GOT3 (cell line): ENCODE data around the gene FBXL16.
A peak's percentile ranks its signal among the peaks of the same experiment; 100 is the strongest.

ENCODE experiments used
- DNase-seq: peaks from one replicate; lab custom pipeline; 2025; ENCODE audit warnings: mixed read lengths; lab: John Stamatoyannopoulos, UW

Gene FBXL16

DNA sequence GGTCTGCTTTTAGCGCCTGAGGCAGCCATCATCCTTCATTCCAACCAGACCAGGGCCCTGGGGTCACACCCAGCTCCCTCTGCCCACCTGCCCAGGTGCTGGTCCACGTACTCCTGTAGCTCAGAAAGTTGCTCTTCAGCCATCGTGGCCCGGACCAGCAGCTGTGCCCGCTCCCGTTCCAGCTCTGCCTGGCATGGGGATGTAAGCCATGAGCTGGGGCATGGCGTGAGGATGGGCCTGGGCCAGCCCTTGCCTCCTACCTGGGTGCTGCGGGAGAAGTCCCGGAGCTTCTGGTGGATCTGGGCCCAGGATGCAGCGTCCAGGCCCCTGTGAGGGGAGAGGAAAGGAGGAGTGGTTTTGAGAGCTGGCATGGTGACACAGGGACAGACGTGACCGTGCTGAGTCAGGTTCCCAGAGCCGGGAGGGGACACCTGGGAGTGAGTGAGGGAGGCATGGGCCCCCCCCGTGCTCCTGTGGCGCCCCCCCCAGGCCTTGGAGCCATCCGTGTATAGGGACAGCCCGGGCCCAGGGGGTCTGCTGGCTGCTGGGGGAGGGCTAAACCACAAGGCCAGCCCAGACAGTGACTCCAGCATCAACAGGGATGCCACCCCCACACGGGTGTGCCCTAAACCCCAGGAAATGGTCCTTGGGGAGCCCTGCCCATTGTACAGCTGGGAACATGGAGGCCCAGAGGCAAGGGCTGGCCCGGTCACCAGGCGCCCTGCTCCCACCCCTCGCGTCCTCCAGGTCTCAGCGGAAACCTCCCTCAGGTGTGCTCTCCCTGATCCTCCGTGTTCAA lies 17.4 kb upstream of the FBXL16 start:
- DNase-seq = no peak

DNA sequence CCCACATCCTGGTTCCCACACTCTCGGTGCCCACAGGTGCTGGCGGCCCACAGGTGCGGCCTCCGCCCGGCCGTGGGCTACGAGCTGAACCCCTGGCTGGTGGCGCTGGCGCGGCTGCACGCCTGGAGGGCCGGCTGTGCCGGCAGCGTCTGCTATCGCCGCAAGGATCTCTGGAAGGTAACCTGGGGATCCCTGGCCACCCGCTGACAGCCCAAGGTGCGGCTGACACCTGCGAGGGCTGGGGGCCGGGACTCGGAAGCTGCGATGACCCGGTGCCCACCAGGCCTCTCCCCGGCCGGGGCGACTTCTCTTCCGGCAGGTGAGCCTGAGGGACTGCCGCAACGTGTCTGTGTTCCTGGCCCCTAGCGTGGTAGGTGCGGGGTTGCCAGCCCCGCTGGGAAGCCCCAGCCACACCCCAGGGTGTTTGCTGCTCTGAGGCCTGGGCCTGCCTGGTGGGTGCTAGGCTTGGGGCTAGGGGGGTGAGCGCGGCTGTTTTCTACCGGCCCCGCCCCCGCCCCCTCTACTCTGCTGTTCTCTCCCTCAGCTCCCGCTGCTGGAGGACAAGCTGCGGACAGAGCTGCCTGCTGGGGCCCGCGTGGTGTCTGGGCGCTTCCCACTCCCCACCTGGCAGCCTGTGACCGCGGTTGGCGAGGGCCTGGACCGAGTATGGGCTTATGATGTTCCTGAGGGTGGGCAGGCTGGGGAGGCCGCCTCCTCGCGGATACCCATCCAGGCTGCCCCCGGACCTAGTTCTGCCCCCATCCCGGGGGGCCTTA lies 16.4 kb upstream of the FBXL16 start:
- DNase-seq = no peak

DNA sequence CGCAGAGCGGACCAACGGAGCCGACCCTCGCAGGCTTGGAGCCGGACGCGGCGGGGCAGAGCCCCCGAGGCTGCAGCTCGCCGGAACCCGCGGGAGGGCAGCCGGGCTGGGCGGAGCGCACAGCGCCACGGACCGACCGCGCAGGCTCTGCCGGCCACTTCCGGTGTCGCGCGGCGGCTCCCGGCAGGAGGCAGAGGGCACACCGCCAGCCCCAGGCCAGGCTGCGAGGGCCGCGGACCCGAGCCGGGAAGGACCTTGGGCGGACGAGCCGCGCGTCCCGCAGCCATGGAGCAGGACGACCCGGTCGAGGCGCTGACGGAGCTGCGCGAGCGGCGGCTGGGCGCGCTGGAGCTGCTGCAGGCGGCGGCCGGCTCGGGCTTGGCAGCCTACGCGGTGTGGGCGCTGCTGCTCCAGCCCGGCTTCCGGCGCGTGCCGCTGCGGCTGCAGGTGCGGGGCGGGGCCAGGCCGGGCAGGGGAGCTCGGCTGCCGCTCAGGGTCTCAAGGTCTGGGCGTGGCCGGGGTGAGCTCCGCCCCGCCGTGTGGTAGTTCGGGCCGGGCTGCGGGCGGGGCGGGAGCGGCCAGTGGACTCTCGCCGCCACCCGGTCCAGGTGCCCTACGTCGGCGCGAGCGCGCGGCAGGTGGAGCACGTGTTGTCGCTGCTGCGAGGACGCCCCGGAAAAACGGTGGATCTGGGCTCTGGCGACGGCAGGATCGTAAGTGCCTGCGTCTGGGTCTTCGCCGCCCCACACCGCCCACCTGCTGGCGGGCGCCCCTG lies 15.6 kb upstream of the FBXL16 start, which contains the start of gene ANTKMT:
Gene ANTKMT (plus strand): TSS at position 157 of the 775 bp plus-strand sequence. CDS start 129 bp downstream, at position 286.
- DNase-seq = peak; percentile 44

DNA sequence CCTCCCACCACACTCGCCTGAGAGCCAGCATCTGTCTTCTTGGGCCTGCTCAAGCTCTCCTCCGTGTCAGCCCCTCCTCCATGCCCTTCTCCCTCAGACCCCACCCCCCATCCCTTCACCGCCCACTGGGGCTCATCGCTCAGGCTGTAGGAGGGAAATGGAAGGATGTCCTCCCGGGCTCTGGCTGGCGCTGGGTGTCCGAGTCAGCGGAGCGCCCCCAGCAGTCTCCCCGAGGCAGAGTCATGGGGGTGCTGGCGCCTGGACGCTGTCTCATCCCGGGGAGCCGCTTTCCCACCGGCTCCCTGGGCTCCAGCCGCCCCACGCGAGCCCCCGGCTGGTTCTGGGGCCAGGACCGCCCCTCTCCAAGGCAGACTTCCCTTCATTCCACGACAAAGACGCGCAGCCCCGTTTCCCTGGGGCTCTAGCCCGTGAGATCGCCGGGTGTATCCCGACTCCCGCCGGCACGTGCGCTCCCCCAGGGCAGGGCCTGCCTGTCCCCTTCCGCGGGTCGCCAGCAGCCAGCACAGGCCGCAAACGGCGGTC lies 14.9 kb upstream of the FBXL16 start:
- no peak for DNase-seq

DNA sequence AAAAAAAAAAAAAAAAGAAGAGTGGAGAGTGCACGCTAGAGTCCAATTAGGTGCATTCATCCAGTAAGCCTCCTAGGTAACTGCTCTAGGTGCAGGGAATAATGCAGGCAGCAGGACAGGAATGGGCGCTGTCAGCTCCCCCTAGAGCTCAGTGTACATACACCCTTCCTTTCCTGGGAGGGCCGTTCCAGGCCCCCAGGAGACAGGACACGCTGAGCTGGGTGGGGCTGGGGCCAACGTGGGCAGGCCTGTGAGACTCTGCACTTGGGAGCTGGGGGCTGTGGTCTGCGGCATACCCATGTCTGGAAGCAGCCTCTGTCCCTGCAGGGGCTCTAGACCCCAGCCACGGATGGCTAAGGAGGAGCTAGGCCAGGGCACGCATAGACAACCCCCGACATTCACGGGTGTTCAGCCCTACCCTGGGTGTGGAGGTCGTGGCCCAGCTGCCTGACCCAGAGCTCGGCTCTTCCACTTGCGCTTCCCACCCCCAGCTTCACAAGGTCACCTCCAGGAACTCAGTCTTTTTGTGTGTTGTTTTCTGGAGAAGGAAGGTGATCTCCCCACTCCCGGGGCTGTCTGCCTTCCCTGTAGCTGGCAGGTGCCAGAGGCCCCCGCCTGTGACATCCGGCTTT lies 14.3 kb upstream of the FBXL16 start:
- no peak for DNase-seq

DNA sequence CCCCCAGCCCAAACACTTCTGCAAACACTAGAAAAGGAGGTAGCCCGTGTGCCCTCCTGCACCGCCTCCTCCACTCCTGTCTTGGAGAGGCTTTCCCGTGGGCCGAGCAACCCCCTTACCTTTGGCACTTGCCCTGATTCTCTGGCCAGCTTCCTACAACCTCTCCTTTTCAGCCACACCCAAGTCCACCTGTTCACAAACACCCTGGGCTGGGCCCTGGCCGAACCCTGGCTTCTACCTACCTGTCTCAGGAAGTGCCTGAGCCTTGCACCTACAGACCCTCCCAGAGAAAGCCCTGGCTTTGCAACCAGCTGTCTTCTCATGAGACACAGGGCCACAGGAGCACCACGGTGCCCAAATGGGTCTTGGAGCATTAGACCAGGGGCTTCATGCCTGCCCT lies 13.3 kb upstream of the FBXL16 start:
- no peak for DNase-seq

DNA sequence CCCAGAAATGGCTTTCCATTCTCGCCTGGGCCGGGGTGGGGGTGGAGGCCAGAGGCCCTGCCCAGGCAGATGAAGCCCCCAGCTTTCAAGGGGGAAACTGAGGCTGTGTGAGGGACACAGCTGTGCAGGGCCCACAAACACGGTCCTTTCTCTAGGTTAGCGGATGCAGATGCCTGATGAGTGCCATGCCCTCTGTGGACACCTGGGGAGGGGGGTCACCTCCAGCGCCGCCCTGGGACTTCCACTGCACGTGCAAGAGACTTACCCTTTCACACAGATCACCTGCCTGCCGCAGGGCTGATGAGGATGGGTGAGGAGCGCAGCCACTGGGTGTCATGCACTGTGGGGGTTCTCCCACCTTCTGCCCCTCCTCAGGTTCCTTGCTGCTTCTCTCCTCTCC lies 12.8 kb upstream of the FBXL16 start:
- DNase-seq = no peak

DNA sequence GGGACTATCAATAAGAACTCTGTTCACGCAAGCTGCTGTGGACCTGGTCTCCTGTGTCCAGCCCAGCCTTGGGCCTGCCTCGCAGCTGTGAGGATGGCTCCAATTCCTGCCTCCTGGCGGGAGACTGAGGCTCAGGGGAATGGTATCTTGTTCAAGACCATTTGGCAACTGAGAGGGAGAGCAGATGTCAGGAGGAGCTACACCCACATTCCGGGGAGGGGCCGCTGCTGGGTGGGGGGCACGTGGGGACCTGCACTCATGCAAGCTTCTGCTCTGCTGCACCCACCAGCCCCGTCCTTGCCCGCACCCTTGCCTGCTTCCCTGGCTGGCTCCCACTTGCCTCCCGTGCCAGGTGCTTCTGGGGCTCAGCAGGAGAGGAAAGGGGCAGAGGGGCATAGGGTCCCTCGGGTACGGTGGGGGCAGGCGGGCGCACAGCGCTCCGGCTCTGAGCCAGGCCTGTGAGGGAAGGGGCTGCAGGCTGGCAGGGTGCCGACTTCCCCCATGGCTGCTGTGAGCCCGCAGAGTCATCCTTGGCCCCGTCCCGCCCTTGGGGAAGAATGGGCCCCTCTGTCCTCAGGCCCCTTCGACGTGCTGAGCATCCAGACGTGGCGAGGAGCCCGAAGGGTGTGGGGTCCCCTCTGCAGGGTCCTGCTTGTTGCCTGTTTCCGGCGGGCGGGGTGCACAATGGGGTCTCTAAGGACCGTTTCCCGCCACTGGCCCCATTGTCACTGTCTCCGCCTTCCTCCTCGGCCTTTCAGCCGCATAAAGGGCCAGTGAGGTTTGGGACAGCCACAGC lies 12.0 kb upstream of the FBXL16 start:
- no peak for DNase-seq

DNA sequence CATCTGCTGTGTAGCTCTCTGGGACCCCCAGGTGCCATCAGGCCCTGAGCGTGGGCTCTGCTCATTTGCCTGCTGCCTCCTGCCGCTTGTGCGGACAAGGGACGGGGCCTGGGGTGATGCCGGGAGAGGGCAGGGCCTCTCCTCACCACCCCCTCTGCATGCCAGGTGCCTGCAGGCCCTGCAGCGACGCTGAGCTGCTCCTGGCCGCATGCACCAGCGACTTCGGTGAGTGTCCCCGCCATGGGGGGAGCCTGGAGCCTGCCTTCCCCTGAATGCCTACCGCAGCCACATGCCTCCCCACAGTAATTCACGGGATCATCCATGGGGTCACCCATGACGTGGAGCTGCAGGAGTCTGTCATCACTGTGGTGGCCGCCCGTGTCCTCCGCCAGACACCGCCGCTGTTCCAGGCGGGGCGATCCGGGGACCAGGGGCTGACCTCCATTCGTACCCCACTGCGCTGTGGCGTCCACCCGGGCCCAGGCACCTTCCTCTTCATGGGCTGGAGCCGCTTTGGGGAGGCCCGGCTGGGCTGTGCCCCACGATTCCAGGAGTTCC lies 11.2 kb upstream of the FBXL16 start:
- no peak for DNase-seq

DNA sequence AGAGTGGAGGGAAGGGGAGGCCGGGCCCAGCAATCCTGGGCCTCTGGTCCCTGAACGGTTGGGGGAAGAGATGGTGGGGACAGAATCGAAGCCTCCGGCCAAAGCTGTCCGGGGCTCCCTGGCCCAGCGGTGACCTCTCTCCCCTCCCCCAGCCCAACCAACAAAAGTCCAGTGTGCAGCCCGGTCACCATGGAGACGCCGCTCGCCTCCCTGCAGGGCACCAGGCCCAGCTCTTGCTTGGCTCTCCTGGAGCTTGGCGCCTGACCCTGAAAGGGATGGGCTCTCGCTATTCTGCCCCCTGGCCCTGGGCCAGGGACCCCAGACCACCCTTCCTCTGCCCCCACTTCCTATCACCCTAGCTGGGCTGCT lies 10.6 kb upstream of the FBXL16 start:
- DNase-seq = no peak

DNA sequence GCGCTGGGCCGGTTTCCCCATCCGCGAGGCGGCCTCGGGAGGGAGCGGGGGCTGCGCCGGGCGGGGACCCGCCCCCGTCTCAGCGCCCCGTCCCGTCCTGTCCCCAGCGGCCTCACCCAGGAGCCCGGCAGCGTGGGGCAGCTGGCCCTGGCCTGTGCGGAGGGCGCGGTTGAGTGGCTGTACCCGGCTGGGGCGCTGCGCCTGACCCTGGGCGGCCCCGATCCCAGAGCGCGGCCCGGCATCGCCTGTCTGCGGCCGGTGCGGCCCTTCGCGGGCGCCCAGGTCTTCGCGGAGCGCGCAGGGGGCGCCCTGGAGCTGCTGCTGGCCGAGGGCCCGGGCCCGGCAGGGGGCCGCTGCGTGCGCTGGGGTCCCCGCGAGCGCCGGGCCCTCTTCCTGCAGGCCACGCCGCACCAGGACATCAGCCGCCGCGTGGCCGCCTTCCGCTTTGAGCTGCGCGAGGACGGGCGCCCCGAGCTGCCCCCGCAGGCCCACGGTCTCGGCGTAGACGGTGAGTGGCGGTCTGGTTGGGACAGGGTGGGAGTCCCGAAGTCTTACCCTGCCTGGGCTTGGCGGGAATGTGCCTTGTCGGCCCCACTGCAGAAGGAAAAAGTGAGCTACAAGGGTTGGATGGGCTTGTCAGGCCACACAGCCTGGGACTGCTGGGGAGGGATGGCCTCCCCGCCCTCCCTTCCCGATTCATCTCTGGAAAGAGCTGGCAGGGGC lies 10.0 kb upstream of the FBXL16 start:
- DNase-seq = no peak

DNA sequence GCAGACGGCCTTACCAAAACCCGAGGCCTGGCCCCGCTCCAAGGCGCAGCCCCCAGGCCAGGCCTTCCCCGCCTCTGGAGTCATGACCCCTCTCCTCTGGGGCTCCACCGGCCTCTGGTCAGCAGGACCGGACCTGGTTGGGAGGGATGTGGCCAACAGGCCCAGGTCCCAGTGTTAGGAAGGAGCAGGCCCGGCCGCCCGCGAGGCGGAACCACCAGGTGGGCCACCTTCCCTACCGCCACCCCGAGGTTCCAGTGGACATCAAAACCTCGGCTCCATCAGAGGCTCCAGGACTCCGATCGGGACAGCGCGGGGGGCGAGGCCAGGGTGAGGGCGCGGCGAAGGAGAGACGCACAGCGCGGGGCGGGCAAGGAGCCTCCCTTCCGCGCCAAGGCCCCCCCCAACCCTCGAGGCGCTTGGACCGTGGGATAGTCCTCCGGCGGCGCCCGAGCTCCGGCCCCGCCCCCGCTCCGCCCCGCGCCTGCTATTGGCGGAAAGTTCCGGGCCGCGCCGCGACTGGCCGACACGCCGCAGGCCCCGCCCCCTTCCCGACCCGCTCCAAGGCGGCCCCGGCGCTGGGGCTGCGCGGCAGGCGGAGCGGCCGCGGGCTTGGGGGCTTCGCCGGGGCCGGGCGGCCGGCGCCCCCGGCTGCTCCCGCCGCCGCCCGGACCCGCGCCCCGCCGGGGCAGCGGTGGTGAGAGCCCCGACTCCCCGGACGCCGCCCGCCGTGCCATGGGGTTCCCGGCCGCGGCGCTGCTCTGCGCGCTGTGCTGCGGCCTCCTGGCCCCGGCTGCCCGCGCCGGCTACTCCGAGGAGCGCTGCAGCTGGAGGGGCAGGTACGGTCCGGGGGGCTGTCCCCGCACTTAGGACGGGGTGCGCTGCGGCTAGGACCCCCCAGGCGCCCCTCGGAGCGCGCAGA lies 9.2 kb upstream of the FBXL16 start, which contains the start of gene METRN:
Gene METRN (plus strand): TSS at position 561 of the 919 bp plus-strand sequence. CDS start 172 bp downstream, at position 733.
- DNase-seq = peak; percentile 65

DNA sequence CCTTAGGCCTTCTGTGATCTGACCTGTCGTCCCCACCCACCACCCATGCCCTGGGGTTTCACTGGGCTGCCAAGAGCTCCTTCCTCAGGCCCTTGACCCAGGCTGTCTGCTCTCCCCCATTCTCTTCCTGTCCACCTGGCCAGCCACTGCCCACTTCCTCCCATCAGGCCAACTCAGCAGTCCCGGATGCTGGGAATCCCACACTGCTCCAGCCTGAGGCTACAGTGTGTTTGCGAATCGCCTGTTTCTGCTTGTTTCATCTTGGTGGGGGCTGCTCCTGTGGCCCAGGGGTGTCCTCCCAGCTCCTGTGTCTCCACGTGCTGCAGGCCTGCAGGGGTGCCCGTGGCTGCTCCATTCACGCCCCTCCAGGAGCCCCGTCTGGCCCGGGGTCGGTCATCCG lies 8.5 kb upstream of the FBXL16 start:
- no peak for DNase-seq

DNA sequence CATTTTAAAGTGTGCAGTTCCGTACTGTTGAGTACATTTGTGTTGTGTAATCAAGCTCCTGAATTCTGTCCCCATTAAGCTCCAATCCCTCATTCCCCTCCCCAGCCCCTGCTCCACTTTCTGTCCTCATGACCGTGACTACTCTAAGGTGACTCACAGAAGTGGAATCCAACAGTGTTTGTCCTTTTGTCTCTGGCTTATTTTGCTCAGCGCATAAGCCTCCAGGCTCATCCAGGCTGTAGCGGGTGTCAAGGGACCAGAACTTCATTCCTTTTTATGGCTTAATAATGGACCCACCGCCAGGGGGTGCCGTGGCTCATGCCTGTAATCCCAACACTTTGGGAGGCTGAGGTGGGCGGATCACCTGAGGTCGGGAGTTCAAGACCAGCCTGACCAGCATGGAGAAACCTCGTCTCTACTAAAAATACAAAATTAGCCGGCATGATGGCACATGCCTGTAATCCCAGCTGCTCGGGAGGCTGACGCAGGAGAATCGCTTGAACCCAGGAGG lies 7.2 kb upstream of the FBXL16 start:
- peak; percentile 68 for DNase-seq

DNA sequence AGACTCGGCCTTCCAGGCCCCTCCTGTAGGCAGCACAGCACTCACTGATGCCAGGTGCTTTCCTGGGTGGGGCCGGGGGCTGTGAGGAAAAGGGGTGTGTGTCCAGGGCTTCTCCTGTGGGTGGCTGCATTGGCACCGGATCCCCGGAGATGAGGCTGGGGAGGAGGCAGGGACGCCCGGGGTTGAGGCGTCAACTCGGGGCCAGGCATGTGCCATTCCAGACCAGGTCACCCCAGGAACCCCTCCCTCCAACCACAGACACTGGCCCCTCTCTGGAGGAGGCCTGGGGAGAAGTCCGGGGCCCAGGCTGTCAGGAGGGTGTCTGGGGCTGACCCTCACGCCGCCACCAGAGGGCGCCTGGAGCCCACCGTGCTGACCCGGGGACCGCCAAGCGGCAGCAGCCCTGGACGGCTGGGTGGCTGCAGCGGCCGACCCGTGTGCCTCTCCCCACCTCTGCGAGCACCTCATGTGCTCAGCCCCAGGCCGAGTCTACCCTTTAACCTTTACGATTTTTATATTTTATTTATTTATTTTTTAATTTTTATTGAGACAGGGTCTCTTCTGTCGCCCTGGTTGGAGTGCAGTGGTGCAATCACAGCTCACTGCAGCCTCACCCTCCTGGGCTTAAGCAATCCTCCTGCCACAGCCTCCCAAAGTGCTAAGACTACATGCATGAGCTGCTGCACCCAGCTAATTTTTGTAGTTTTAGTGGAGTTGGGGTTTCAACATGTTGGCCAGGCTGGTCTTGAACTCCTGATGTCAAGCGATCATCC lies 6.1 kb upstream of the FBXL16 start:
- peak; percentile 34 for DNase-seq

DNA sequence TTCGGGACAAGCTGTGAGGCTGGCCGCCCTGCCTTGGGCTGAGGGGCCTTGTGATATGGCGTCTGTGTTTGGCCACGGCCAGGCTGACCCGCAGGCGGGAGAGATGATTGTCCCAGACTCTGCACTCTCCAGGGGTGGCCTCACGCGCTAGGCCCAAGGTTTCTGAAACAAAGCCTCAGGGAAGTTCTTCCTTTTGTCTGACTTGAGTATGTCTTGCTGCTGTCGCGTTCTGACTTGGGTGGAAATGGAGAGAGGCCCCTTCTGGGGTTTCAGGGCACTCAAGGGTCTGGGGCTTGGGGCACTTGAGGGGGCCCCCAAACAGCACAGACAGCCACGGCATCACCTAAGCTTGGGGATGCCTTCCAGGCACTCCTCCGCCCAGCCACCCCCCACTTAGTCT lies 5.5 kb upstream of the FBXL16 start:
- no peak for DNase-seq

DNA sequence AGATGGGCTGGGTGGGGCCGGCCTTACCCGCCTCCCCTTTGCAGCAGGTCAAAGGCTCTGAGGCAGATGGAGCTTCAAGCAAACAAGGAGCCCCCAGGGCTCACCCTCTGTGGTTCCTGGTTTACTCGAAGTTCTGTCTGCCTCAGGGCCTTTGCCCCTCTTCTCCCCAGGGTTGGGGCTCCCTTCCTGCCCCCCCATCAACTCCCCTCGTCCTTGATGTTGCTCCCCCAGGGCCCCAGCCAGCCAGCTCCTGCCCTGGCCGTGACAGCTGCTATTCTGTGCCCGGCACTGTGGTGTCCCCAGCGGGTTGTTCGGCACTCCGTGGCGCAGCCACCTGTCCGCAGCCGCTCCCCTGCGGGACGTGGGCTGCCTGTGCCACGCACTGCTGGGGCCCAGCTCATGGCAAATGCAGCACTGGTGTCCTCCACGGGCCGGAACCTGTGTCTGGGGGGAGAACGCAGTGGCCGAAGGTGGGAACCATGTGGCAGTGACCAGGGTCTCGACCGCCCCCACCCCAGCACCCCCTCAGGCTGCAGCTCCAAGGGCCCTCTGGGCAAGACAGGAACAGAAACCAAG lies 5.0 kb upstream of the FBXL16 start:
- DNase-seq = no peak
